GM12872 (cell line): ENCODE measurements around the gene ATF3.

ENCODE experiments used
- CTCF ChIP-seq: IDR thresholded peaks from 3 replicates; pipeline ENCODE4 v1.5.1; 2011; ENCODE audit warnings: low read depth, mild to moderate bottlenecking, low read length, moderate library complexity; ENCODE audit not compliant: insufficient read depth

The ATF3 gene

GRCh38 chr1:212608392-212608958 is at the start of gene ATF3:
TSS of gene ATF3 (plus strand) at chr1:212608761. CDS start at chr1:212615022, 6,261 bp downstream.
- TF ChIP-seq CTCF, result no peak

- no peak for TF ChIP-seq CTCF
These were observed 48.6 kb upstream of the ATF3 start for GRCh38 chr1:212559929-212560328.

GRCh38 chr1:212560933-212561460 is 47.6 kb upstream of the ATF3 start:
- TF ChIP-seq CTCF, result no peak

- TF ChIP-seq CTCF, result no peak
These were observed 47.0 kb upstream of the ATF3 start for GRCh38 chr1:212561501-212561931.

GRCh38 chr1:212562771-212563170 is 45.8 kb upstream of the ATF3 start:
- TF ChIP-seq CTCF, result no peak

- no peak for TF ChIP-seq CTCF
These were observed 43.5 kb upstream of the ATF3 start for GRCh38 chr1:212565079-212565478.

- no peak for TF ChIP-seq CTCF
These were observed 42.8 kb upstream of the ATF3 start for GRCh38 chr1:212565571-212566305.
